Retinal pigment epithelial cell (primary cell): ENCODE results near the gene GRPR.

Source experiments
- DNase-seq: peaks from one replicate; pipeline ENCODE4 v3.0.0-alpha.2; 2010; ENCODE audit warnings: low read depth
- H3K4me3 ChIP-seq: 2 replicates; pipeline ENCODE4 v1.5.1; 2011; ENCODE audit warnings: mild to moderate bottlenecking, low read length, control low read depth, moderate library complexity
- TF ChIP-seq, protein P1 (sequence below): conservative IDR thresholded peaks from 2 replicates; pipeline ENCODE4 v1.5.1; 2011; ENCODE audit warnings: low read depth, low read length, control low read depth, inconsistent platforms

GRPR gene

GRCh38 chrX:16191605-16192004, 68.2 kb downstream of the GRPR start:
- TF ChIP-seq, protein P1, sequence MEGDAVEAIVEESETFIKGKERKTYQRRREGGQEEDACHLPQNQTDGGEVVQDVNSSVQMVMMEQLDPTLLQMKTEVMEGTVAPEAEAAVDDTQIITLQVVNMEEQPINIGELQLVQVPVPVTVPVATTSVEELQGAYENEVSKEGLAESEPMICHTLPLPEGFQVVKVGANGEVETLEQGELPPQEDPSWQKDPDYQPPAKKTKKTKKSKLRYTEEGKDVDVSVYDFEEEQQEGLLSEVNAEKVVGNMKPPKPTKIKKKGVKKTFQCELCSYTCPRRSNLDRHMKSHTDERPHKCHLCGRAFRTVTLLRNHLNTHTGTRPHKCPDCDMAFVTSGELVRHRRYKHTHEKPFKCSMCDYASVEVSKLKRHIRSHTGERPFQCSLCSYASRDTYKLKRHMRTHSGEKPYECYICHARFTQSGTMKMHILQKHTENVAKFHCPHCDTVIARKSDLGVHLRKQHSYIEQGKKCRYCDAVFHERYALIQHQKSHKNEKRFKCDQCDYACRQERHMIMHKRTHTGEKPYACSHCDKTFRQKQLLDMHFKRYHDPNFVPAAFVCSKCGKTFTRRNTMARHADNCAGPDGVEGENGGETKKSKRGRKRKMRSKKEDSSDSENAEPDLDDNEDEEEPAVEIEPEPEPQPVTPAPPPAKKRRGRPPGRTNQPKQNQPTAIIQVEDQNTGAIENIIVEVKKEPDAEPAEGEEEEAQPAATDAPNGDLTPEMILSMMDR, result no peak

GRCh38 chrX:16196829-16197228, 73.5 kb downstream of the GRPR start:
- no peak for DNase-seq
- H3K4me3 ChIP-seq, result no peak overlapping the region
- TF ChIP-seq, protein P1, result no peak

More at GRCh38 chrX:16191605-16192004, 68.2 kb downstream of the GRPR start:
- no peak overlapping the region for H3K4me3 ChIP-seq
- no peak for DNase-seq

DNA sequence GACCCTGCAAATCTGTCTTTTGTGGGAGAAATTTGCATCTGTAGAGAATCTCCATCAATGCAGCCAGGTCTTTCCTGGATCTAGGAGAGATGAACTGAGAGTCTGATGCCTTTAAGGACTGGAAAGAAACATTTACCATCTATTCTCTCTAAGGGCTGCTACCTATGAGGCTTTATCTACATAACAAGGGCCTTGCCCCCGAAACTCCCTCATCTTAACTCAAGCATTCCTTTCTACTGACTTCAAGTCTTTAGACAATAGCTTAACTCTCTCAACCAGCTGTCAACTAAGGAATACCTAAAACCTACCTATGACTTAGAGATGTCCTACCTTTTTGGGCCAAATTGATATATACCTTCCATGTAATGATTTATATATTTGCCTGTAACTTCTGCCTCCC, 76.0 kb downstream of the GRPR start:
- TF ChIP-seq, protein P1, result no peak
- DNase-seq, result no peak
- no peak overlapping the region for H3K4me3 ChIP-seq

GRCh38 chrX:16202943-16203342, 79.6 kb downstream of the GRPR start:
- no peak overlapping the region for H3K4me3 ChIP-seq
- TF ChIP-seq, protein P1, result no peak
- no peak for DNase-seq
